K562 (cell line): ENCODE results near the gene GLRX. TPM values are rescaled to one million over a fixed set of nuclear protein-coding genes. Genes with fewer than 3 reads are reported as not detected.
A peak's percentile ranks its signal among the peaks of the same experiment; 100 is the strongest.

Experiments used
- ATAC-seq: fragments of 200-7000 bp; cut with Tn5 transposase; 3 replicates; pipeline ENCODE4 v1.9.1; 2020; ENCODE audit warnings: moderate library complexity
- BruUV-seq: library from RNA; stranded (reverse); fragments of 400-500 nt; replicated peaks from 2 replicates; lab custom pipeline; 2021; lab: Mats Ljungman, UMichigan
- CTCF ChIA-PET: fragments of 300-600 bp; formaldehyde crosslinking; extraction: SDS; loops from one replicate; lab custom pipeline; 2021; ENCODE audit warnings: low intra/inter-chr PET ratio; lab: Yijun Ruan, JAX
- POLR2A ChIA-PET: fragments of 300-600, 350-650 bp; sonication (Branson Sonifier 250); formaldehyde crosslinking; extraction: SDS; loops from one replicate; lab custom pipeline; 2021; ENCODE audit warnings: antibody characterized with exemption, inconsistent platforms; lab: Yijun Ruan, JAX
- DNase-seq, 4 experiments: peaks; one replicate each; pipeline versions ENCODE4 v3.0.0 to v3.0.0-alpha.2; 2011 to 2018; ENCODE audit warnings: low spot score in 3 of 4, mixed read lengths in 3 of 4; ENCODE audit errors: extremely low read depth in 1 of 4
- FAIRE-seq: peaks from 2 replicates; lab custom pipeline; 2011; peaks lifted over from hg19 to GRCh38; lab: Jason Lieb, UNC
- H2AFZ ChIP-seq: 2 replicates; pipeline ENCODE4 v1.6.0; 2011; ENCODE audit warnings: low read depth, low read length, control low read depth, inconsistent platforms
- H3K27ac ChIP-seq: fragments of 200-600 bp; 3 replicates; pipeline ENCODE4 v1.8.0; 2011; ENCODE audit warnings: low read depth, mild to moderate bottlenecking, control low read depth, inconsistent platforms, low read length, moderate library complexity, mixed read lengths; ENCODE audit errors: extremely low read depth
- H3K27me3 ChIP-seq, 2 experiments: fragments of 300-600 bp in 1 of 2; 2 replicates in 1 of 2; 3 replicates in 1 of 2; pipeline versions ENCODE4 v1.6.0 to v1.8.0; 2011; ENCODE audit warnings: inconsistent platforms in 2 of 2, low read length in 2 of 2, mild to moderate bottlenecking in 1 of 2, mixed read lengths in 1 of 2, moderate library complexity in 1 of 2; ENCODE audit not compliant: control insufficient read depth in 2 of 2, insufficient read depth in 2 of 2
- H3K36me3 ChIP-seq: fragments of 300-600 bp; 3 replicates; pipeline ENCODE4 v1.8.0; 2011; ENCODE audit warnings: mild to moderate bottlenecking, low read length, inconsistent platforms; ENCODE audit not compliant: control insufficient read depth, insufficient read depth
- H3K4me1 ChIP-seq, 2 experiments: fragments of 200-600 bp in 1 of 2; replicated peaks in 1 of 2; 2 replicates in 1 of 2; 3 replicates in 1 of 2; pipeline versions ENCODE4 v1.5.1 to v1.8.0; 2011; ENCODE audit warnings: inconsistent platforms in 2 of 2, low read length in 2 of 2, mild to moderate bottlenecking in 1 of 2, mixed read lengths in 1 of 2, moderate library complexity in 1 of 2; ENCODE audit not compliant: control insufficient read depth in 2 of 2, insufficient read depth in 2 of 2
- H3K4me2 ChIP-seq: 2 replicates; pipeline ENCODE4 v1.6.1; 2011; ENCODE audit warnings: low read length, control low read depth, inconsistent platforms, mixed read lengths; ENCODE audit not compliant: insufficient read depth
- H3K4me3 ChIP-seq: fragments of 200-600 bp; sonication (generic), shearing (Covaris generic); 2 replicates; pipeline ENCODE4 v1.5.1; 2016; ENCODE audit warnings: control low read depth, inconsistent platforms
- H3K79me2 ChIP-seq: fragments of 200-600 bp; 3 replicates; pipeline ENCODE4 v1.8.0; 2011; ENCODE audit warnings: low read length, inconsistent platforms; ENCODE audit not compliant: control insufficient read depth, insufficient read depth
- H3K9ac ChIP-seq, 2 experiments: 2 replicates each; pipeline versions ENCODE4 v1.6.0 to v1.6.1; 2011; ENCODE audit warnings: low read depth in 2 of 2, low read length in 2 of 2, control low read depth in 1 of 2, inconsistent platforms in 1 of 2, mild to moderate bottlenecking in 1 of 2, mixed read lengths in 1 of 2; ENCODE audit not compliant: insufficient read depth in 1 of 2
- H3K9me1 ChIP-seq: one replicate; pipeline ENCODE4 v1.6.0; 2011; ENCODE audit warnings: inconsistent platforms, mild to moderate bottlenecking, low read length, moderate library complexity; ENCODE audit not compliant: control insufficient read depth, insufficient read depth
- H3K9me3 ChIP-seq: replicated peaks from 2 replicates; pipeline ENCODE4 v1.5.1; 2011; ENCODE audit warnings: low read depth, low read length, inconsistent platforms; ENCODE audit not compliant: control insufficient read depth, insufficient read depth
- H4K20me1 ChIP-seq: replicated peaks from 2 replicates; pipeline ENCODE4 v1.6.1; 2011; ENCODE audit warnings: low read length, inconsistent platforms, mixed read lengths; ENCODE audit not compliant: control insufficient read depth, insufficient read depth
- FOSL1 ChIP-seq: fragments of 200-800 bp; sonication (Bioruptor generic); conservative IDR thresholded peaks from 2 replicates; pipeline ENCODE4 v1.6.1; 2016; ENCODE audit warnings: missing genetic modification characterization, missing compliant biosample characterization
- KDM4B ChIP-seq, 2 experiments: fragments of 450-650 bp in 1 of 2; sonication (generic) in 1 of 2; IDR thresholded peaks; 2 replicates each; pipeline ENCODE4 v1.6.1; 2016 to 2017; ENCODE audit warnings: borderline replicate concordance in 2 of 2, antibody characterized with exemption in 1 of 2, low read depth in 1 of 2, mild to moderate bottlenecking in 1 of 2
- MCM7 ChIP-seq, 2 experiments: fragments of 450-650 bp; IDR thresholded peaks; 2 replicates each; pipeline ENCODE4 v1.6.1; 2016 to 2018
- NFIC ChIP-seq: fragments of 450-650 bp; IDR thresholded peaks from 2 replicates; pipeline ENCODE4 v1.6.1; 2017; ENCODE audit warnings: mild to moderate bottlenecking, inconsistent platforms
- PCBP2 ChIP-seq: fragments of 200-400 bp; formaldehyde crosslinking; IDR thresholded peaks from 2 replicates; pipeline ENCODE4 v1.6.1; 2018; ENCODE audit warnings: low read length, low read depth, mild to moderate bottlenecking, moderate library complexity; ENCODE audit not compliant: poor library complexity, severe bottlenecking
- REST ChIP-seq, 2 experiments: fragments of 450-650 bp; formaldehyde crosslinking in 1 of 2; IDR thresholded peaks; 2 replicates each; pipeline versions ENCODE4 v1.4.0 to v1.6.1; 2014 to 2020; ENCODE audit warnings: mild to moderate bottlenecking in 2 of 2, borderline replicate concordance in 1 of 2, low read depth in 1 of 2
- SMAD4 ChIP-seq: fragments of 250-450 bp; sonication (Bioruptor Pico); conservative IDR thresholded peaks from 2 replicates; pipeline ENCODE4 v1.8.0; 2021; ENCODE audit warnings: inconsistent platforms, mild to moderate bottlenecking, moderate library complexity
- ZNF431 ChIP-seq: sonication (generic); formaldehyde crosslinking; IDR thresholded peaks from 2 replicates; pipeline ENCODE4 v1.8.0; 2022; ENCODE audit warnings: mild to moderate bottlenecking, missing genetic modification reagents
- WGBS: fragments of 100-300 bp; shearing (Covaris generic); methylation state at CpG from one replicate; pipeline ENCODE4 v1.1.6; 2016; ENCODE audit warnings: low coverage, mixed read lengths; ENCODE audit not compliant: insufficient coverage; ENCODE audit errors: missing lambda C conversion rate; 5-methylcytosine and 5-hydroxymethylcytosine counted together
- in situ Hi-C: fragments of 300-500 bp; cut with MboI; formaldehyde crosslinking; loops from 4 replicates; pipeline ENCODE4 v1.15.0; 2018; ENCODE audit warnings: inconsistent platforms, mixed read lengths
- intact Hi-C: fragments of 100-400 bp; cut with micrococcal nuclease; formaldehyde crosslinking; loops from 2 replicates; pipeline ENCODE4 v1.14.2; 2022
- polyA plus RNA-seq, 8 experiments: library from polyadenylated mRNA; depleted of rRNA in 4 of 8; stranded (reverse) in 5 of 8; unstranded in 3 of 8; fragments of >200 nt; fragmentation: Nextera tagmentation in 2 of 8; fragmentation: Illumina TruSeq in 1 of 8; extraction: Ambion mirVana in 2 of 8; extraction: Trizol in 1 of 8; gene quantifications; 2 replicates each; pipeline versions ENCODE4 v1.2.1 to v1.2.3, GENCODE V29; 2011 to 2014; ENCODE audit warnings: inconsistent platforms in 1 of 8, missing spikeins in 1 of 8
- total RNA-seq, 7 experiments: library from RNA; depleted of rRNA in 6 of 7; stranded (reverse); fragments of >200 nt in 6 of 7; fragmentation: Illumina TruSeq in 2 of 7; extraction: Trizol in 2 of 7; gene quantifications; 2 replicates each; pipeline versions ENCODE4 v1.2.1 to v1.2.3, GENCODE V29; 2011 to 2021; ENCODE audit warnings: low replicate concordance in 1 of 7

GLRX gene
- total and polyA plus RNA-seq, 9 of the 15 experiments (the other 6 are each of a cell fraction or from before 2014, with no cell fraction given) = 2.3 to 11.2 (median 4.6) TPM

- no peak for TF ChIP-seq MCM7 (IDR thresholded peaks at IDR 0.05)
- TF ChIP-seq PCBP2 = no peak
Measured at GRCh38 chr5:95859661-95860060, 37.1 kb upstream of the GLRX start (continued).

GRCh38 chr5:95858661-95859595, 36.4 kb upstream of the GLRX start:
- no peak overlapping the region for H3K27ac ChIP-seq
- no TSS peak for BruUV-seq
- peak; percentile 70 for TF ChIP-seq FOSL1 (tag)
- TF ChIP-seq NFIC = no peak
- TF ChIP-seq REST (IDR thresholded peaks at IDR 0.05; ENCODE audit: borderline replicate concordance) = peak; percentile 92
- TF ChIP-seq REST (CRISPR knock-in tag; IDR thresholded peaks at IDR 0.05; ENCODE audit: low read depth) = no peak
- 0 out of 2 replicates have a peak, but pooled peaks have one; percentile 29 for TF ChIP-seq SMAD4
- TF ChIP-seq ZNF431 (CRISPR knock-in tag) = 0 out of 2 replicates have a peak, but pooled peaks have one; percentile 62
- TF ChIP-seq KDM4B (IDR thresholded peaks at IDR 0.05; ENCODE audit: borderline replicate concordance in 2 of 2, low read depth in 1 of 2) = 0 out of 4 replicates have a peak, but pooled peaks of 1 of the 2 experiments have one; percentile 58

More at GRCh38 chr5:95858661-95859595, 36.4 kb upstream of the GLRX start:
- H3K4me2 ChIP-seq = peak overlapping the region; percentile 53; the same call in 1 of the 2 replicates
- peak; percentile 94 for FAIRE-seq
- peak overlapping the region; percentile 47 for H2AFZ ChIP-seq
- in situ Hi-C loops (loop anchor here (5.0 kb wide), 1 partner anchor 743 kb away; no protein-coding TSS in a partner anchor), intact Hi-C loops (loop anchor here (1.0 to 5.0 kb wide), 2 partner anchors 477 to 738 kb away; no protein-coding TSS in a partner anchor)
- H3K4me3 ChIP-seq = no peak overlapping the region
- peak; percentile 97 for ATAC-seq
- H3K27me3 ChIP-seq = 0 out of 5 replicates have a peak, but pooled peaks cover 0 to 4% of the 10 kb centered on the region in 2 experiments
- no peaks in the 10 kb centered on the region for H3K79me2 ChIP-seq
- ChIA-PET CTCF (interaction anchor here (0.6 to 2.7 kb wide), 3 partner anchors 103 to 743 kb away, joined by 3 to 26 read pairs (median 4); partner anchors contain the start of gene ELL2), POLR2A (no interaction called here)
- H3K36me3 ChIP-seq = no peaks in the 10 kb centered on the region
- H3K9me1 ChIP-seq = no peaks in the 10 kb centered on the region
- 8% methylated on average over 28 of the region's 28 CpGs for WGBS
- H3K9ac ChIP-seq = no peak overlapping the region
- no peaks in the 10 kb centered on the region; the same call in 1 of the 2 replicates for H3K9me3 ChIP-seq
- H3K4me1 ChIP-seq = peaks cover 12 to 15% of the 10 kb centered on the region in 2 experiments; a peak in 4 of 5 replicates
- peak; percentile 88 to 90 (median 89) for DNase-seq
- no peaks in the 10 kb centered on the region for H4K20me1 ChIP-seq
